ENCODE results near the gene PLN.

The PLN gene

DNA sequence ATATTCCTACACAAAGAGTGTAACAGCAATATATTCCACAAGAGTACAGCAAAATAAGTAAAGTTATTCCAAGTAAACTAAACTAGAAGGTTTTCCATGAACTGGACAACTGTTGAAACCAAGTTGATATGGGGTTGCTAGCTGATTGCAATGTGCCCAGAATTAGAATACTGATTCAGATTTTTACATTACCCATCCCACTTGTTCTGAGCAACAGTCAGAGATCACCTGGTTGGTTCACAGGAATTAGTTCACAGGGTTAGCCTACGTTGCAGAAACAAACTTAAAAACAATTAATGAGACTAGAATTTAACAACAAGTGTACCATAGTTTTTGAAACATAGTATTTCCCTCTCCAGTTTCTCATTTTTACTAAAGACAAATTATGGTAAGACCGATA is 54.2 kb downstream of the PLN start:
- TF ChIP-seq, protein P1, sequence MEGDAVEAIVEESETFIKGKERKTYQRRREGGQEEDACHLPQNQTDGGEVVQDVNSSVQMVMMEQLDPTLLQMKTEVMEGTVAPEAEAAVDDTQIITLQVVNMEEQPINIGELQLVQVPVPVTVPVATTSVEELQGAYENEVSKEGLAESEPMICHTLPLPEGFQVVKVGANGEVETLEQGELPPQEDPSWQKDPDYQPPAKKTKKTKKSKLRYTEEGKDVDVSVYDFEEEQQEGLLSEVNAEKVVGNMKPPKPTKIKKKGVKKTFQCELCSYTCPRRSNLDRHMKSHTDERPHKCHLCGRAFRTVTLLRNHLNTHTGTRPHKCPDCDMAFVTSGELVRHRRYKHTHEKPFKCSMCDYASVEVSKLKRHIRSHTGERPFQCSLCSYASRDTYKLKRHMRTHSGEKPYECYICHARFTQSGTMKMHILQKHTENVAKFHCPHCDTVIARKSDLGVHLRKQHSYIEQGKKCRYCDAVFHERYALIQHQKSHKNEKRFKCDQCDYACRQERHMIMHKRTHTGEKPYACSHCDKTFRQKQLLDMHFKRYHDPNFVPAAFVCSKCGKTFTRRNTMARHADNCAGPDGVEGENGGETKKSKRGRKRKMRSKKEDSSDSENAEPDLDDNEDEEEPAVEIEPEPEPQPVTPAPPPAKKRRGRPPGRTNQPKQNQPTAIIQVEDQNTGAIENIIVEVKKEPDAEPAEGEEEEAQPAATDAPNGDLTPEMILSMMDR (IDR thresholded peaks at IDR 0.05; ENCODE audit: control insufficient read depth, insufficient read depth, low read depth, low read length, missing control alignments): no peak
- DNase-seq (ENCODE audit: low read depth): no peak
- no peak overlapping the region for H3K4me3 ChIP-seq (ENCODE audit: control insufficient read depth, low read depth, low read length)

DNA sequence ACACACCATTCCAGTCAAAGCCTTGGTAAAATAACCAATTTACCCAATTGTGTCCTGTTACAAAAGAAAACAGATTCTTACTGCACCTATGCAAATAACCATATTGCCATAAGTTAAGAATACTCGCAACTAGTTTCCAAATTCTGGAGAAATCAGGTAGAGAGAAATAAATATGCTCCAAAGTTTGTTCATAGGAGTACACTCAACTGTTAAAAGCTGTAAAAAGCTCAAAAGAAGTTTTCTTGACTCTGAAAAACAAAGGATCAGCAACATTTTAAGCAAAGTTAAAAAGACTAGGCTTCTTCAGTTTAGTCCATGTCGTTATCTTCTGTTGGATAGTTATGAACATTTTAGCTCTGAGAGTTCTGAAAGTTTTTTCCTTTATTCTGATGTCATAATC is 55.3 kb downstream of the PLN start:
- H3K4me3 ChIP-seq (ENCODE audit: control insufficient read depth, low read depth, low read length): no peak overlapping the region
- DNase-seq (ENCODE audit: low read depth): no peak
- TF ChIP-seq, protein P1 (IDR thresholded peaks at IDR 0.05; ENCODE audit: control insufficient read depth, insufficient read depth, low read depth, low read length, missing control alignments): no peak

DNA sequence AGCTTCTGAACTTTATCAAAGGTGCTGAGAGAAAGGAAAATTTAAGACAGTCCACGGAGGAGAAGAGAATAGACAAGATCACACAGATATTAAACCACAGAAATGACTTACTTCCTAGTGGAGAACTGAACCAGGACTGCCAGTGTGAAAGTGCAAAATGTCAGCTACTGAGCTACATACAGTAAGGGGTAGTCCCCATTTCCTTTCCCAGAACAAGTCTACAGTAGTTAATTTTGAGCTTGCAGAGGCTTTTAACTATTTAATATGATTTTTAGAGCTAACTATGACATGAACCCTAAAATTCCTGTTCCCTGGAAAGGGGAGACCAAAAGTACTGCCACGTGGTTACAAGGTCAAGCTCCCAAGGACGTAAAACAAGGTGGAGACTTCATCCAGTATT is 58.2 kb downstream of the PLN start:
- no peak overlapping the region for H3K4me3 ChIP-seq (ENCODE audit: control insufficient read depth, low read depth, low read length)
- no peak for DNase-seq (ENCODE audit: low read depth)
- TF ChIP-seq, protein P1 (IDR thresholded peaks at IDR 0.05; ENCODE audit: control insufficient read depth, insufficient read depth, low read depth, low read length, missing control alignments): no peak

DNA sequence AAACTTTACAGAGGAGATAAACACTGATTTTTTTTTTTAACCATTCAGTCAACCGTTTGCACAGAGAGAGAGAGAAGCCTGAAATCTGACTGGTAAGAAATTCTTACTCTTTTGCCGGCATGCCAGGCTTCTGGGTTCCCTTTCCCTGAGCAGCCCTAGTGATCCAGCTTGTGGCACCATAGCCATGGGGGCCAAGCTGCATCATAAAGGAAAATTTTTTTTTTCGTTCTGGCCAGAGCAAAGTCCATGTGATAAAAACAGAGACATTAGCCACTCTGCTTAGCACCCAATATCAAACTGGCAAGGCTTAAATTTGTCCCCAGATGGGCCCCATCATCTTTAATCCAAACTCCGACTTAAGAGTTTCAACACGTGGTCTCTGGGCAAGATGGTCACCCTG is 58.8 kb downstream of the PLN start:
- DNase-seq (ENCODE audit: low read depth): no peak
- TF ChIP-seq, protein P1 (IDR thresholded peaks at IDR 0.05; ENCODE audit: control insufficient read depth, insufficient read depth, low read depth, low read length, missing control alignments): no peak
- H3K4me3 ChIP-seq (ENCODE audit: control insufficient read depth, low read depth, low read length): no peak overlapping the region
